Skeletal muscle satellite cell (primary cell): Measurements from ENCODE around the gene WNT8B.

Source experiments
- H3K27me3 ChIP-seq: 2 replicates; pipeline ENCODE4 v1.7.0; 2013; ENCODE audit warnings: low read length; ENCODE audit not compliant: control insufficient read depth, insufficient read depth
- H3K36me3 ChIP-seq: 2 replicates; pipeline ENCODE4 v1.7.0; 2013; ENCODE audit warnings: mild to moderate bottlenecking, control low read depth, low read length; ENCODE audit not compliant: insufficient read depth
- H3K4me1 ChIP-seq: 2 replicates; pipeline ENCODE4 v1.7.0; 2013; ENCODE audit warnings: low read length; ENCODE audit not compliant: control insufficient read depth, insufficient read depth
- H3K4me2 ChIP-seq: 2 replicates; pipeline ENCODE4 v1.7.0; 2013; ENCODE audit warnings: mild to moderate bottlenecking, low read length
- H3K4me3 ChIP-seq: 2 replicates; pipeline ENCODE4 v1.7.0; 2013; ENCODE audit warnings: low read length
- H3K9ac ChIP-seq: 2 replicates; pipeline ENCODE4 v1.7.0; 2013; ENCODE audit warnings: mild to moderate bottlenecking, low read depth, low read length, moderate library complexity
- H3K9me3 ChIP-seq: replicated peaks from 2 replicates; pipeline ENCODE4 v1.7.0; 2013; ENCODE audit warnings: mild to moderate bottlenecking, control low read depth, low read length

The WNT8B gene

GRCh38 chr10:100522107-100522801 is 59.4 kb downstream of the WNT8B start:
- H3K9ac ChIP-seq: no peak overlapping the region
- no peaks in the 10 kb centered on the region for H3K27me3 ChIP-seq
- H3K4me2 ChIP-seq: no peak overlapping the region
- no peak overlapping the region for H3K4me3 ChIP-seq
- peaks cover 40% of the 10 kb centered on the region for H3K4me1 ChIP-seq
- H3K9me3 ChIP-seq: no peaks in the 10 kb centered on the region
- H3K36me3 ChIP-seq: peaks cover 40% of the 10 kb centered on the region

DNA sequence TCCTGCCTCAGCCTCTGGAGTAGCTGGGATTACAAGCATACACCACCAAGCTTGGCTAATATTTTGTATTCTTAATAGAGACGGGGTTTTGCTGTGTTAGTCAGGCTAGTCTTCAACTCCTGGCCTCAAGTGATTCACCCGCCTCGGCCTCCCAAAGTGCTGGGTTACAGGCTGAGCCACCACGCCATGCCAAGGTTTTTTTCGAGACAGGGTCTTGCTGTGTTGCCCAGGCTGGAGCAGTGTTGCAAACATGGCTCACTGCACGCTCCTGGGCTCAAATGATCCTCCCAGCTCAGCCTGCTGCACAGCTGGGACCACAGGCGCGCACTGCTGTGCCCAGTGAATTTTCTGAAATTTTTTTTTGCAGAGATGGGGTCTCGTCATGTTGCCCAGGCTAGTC is 60.1 kb downstream of the WNT8B start:
- Histone ChIP-seq H3K36me3 (peaks cover 40% of the 10 kb centered on the region), H3K4me2 (no peak overlapping the region), H3K4me3 (no peak overlapping the region), H3K27me3 (no peaks in the 10 kb centered on the region), H3K9me3 (no peaks in the 10 kb centered on the region), H3K9ac (no peak overlapping the region), H3K4me1 (peaks cover 40% of the 10 kb centered on the region)

- H3K36me3 ChIP-seq: peaks cover 40% of the 10 kb centered on the region
- H3K9ac ChIP-seq: no peak overlapping the region
- peaks cover 43% of the 10 kb centered on the region for H3K4me1 ChIP-seq
- H3K27me3 ChIP-seq: no peaks in the 10 kb centered on the region
- H3K4me2 ChIP-seq: no peak overlapping the region
- H3K4me3 ChIP-seq: no peak overlapping the region
- H3K9me3 ChIP-seq: no peaks in the 10 kb centered on the region
These were observed 61.4 kb downstream of the WNT8B start for GRCh38 chr10:100524206-100524605.

DNA sequence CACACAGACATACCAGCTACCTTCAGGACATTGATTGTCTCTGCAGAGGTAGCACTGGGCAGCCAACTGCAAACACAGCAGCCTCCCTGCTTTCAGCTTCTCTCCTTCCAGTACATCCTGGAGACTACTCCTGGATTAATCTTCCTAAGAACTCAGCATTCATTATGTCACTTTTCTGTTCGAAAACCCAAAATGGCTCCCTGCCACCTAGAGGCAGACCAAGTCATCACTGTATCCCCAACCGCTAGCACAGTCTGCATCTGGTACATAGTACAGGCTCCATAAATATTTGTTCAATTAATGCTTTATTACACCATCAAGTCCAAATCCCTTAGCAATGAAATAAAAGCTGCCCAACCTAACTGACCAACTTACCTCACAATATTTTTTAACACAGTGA is 61.8 kb downstream of the WNT8B start:
- H3K36me3 ChIP-seq: peaks cover 40% of the 10 kb centered on the region

GRCh38 chr10:100528123-100528886 is 65.5 kb downstream of the WNT8B start:
- H3K9me3 ChIP-seq: no peaks in the 10 kb centered on the region
- peaks cover 11% of the 10 kb centered on the region for H3K4me1 ChIP-seq
- H3K4me2 ChIP-seq: peak overlapping the region; percentile 96
- H3K27me3 ChIP-seq: no peaks in the 10 kb centered on the region
- peak overlapping the region; percentile 90 for H3K9ac ChIP-seq
- peaks cover 32% of the 10 kb centered on the region for H3K36me3 ChIP-seq
- peak overlapping the region; percentile 80 for H3K4me3 ChIP-seq

More for the DNA sequence above, 61.8 kb downstream of the WNT8B start:
- Histone ChIP-seq H3K9me3 (no peaks in the 10 kb centered on the region), H3K4me2 (no peak overlapping the region), H3K4me1 (peaks cover 39% of the 10 kb centered on the region), H3K4me3 (no peak overlapping the region), H3K9ac (no peak overlapping the region), H3K27me3 (no peaks in the 10 kb centered on the region)

- Histone ChIP-seq H3K27me3 (no peaks in the 10 kb centered on the region), H3K4me2 (peak overlapping the region; percentile 96), H3K9me3 (no peaks in the 10 kb centered on the region), H3K9ac (peak overlapping the region; percentile 90), H3K4me3 (peak overlapping the region; percentile 80), H3K36me3 (peaks cover 27% of the 10 kb centered on the region), H3K4me1 (peaks cover 11% of the 10 kb centered on the region)
These were observed 66.2 kb downstream of the WNT8B start for GRCh38 chr10:100528921-100529474.

GRCh38 chr10:100529475-100530298 is 66.9 kb downstream of the WNT8B start, which contains the start of gene NDUFB8:
Gene NDUFB8, minus strand, starts transcription at chr10:100529871. Its CDS starts 20 bp downstream, at chr10:100529851.
- H3K36me3 ChIP-seq: peaks cover 21% of the 10 kb centered on the region
- H3K27me3 ChIP-seq: no peaks in the 10 kb centered on the region
- H3K9ac ChIP-seq: peak within 1 kb of the TSS; percentile 90
- peaks cover 11% of the 10 kb centered on the region for H3K4me1 ChIP-seq
- H3K4me3 ChIP-seq: peak within 1 kb of the TSS; percentile 80
- peak within 1 kb of the TSS; percentile 96 for H3K4me2 ChIP-seq
- no peaks in the 10 kb centered on the region for H3K9me3 ChIP-seq

GRCh38 chr10:100531761-100532160 is 69.0 kb downstream of the WNT8B start:
- Histone ChIP-seq H3K4me2 (no peak overlapping the region), H3K9me3 (no peaks in the 10 kb centered on the region), H3K4me1 (peaks cover 20% of the 10 kb centered on the region), H3K9ac (no peak overlapping the region), H3K36me3 (peaks cover 3% of the 10 kb centered on the region), H3K4me3 (no peak overlapping the region), H3K27me3 (no peaks in the 10 kb centered on the region)
